Stimulated activated naive CD8-positive, alpha-beta T cell treated with anti-CD3 and anti-CD28 coated beads, Interleukin-15, amount 100 ng/mL, for 72 hours (primary cell): ENCODE data around the gene MAPK11.

Experiments used
- ATAC-seq: fragments of 150-1000 bp; cut with Tn5 transposase; 2 replicates; pipeline ENCODE4 v1.10.0; 2021; ENCODE audit warnings: mild to moderate bottlenecking, moderate library complexity
- DNase-seq, 2 donors: peaks; one replicate each; pipeline ENCODE4 v3.0.0; 2021 to 2022
- H3K27ac Mint-ChIP-seq, 2 donors: one replicate each; pipeline ENCODE4 v1.8.0; 2022; ENCODE audit warnings: mild to moderate bottlenecking in 2 of 2, mixed read lengths in 2 of 2, moderate library complexity in 2 of 2
- H3K27me3 Mint-ChIP-seq: one replicate; pipeline ENCODE4 v1.8.0; 2022; ENCODE audit warnings: mixed read lengths
- H3K4me1 Mint-ChIP-seq: one replicate; pipeline ENCODE4 v1.8.0; 2022; ENCODE audit warnings: mild to moderate bottlenecking, mixed read lengths
- H3K4me3 Mint-ChIP-seq, 2 donors: one replicate each; pipeline ENCODE4 v1.8.0; 2022; ENCODE audit warnings: mild to moderate bottlenecking in 2 of 2, mixed read lengths in 2 of 2, moderate library complexity in 1 of 2
- H3K9me3 Mint-ChIP-seq, 2 donors: one replicate each; pipeline ENCODE4 v1.8.0; 2022; ENCODE audit warnings: mixed read lengths in 2 of 2

The MAPK11 gene

DNA sequence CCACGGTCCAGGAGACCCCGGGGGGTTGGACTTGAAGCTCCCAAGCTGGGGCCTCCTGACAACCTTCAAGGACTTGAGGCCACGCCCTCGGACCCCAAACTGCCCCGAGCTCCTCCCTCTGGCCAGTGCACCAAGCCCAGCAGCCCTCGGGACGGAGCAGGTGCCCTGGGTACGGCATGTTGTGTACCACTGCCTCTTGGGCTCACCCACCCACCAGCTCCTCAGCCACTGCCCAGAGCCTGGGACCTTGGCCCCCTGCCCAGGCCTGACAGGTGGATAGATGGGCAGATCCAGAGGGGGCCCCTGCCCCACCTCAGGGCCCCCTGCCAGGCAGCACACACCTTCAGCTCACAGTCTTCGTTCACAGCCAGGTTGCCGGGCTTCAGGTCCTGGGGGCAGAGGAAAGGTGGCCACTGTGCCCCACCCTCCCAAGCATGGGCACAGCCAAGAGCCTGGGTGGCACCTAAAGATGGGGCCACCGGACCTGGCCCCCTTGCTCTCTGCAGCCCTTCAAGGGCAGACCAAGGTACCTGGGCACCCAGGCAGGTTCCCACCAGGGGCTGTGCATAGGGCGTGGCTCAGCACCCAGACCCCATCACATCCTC, 13.8 kb downstream of the MAPK11 start:
- no peak for DNase-seq
- ATAC-seq = no peak
- H3K9me3 Mint-ChIP-seq = no peaks in the 10 kb centered on the region
- H3K27me3 Mint-ChIP-seq = peaks cover 25% of the 10 kb centered on the region
- no peak overlapping the region for H3K27ac Mint-ChIP-seq
- H3K4me1 Mint-ChIP-seq = peaks cover 11% of the 10 kb centered on the region
- H3K4me3 Mint-ChIP-seq = no peak overlapping the region

- DNase-seq = no peak
- no peaks in the 10 kb centered on the region for H3K9me3 Mint-ChIP-seq
- peaks cover 23% of the 10 kb centered on the region for H3K27me3 Mint-ChIP-seq
- ATAC-seq = no peak
- peaks cover 11% of the 10 kb centered on the region for H3K4me1 Mint-ChIP-seq
- H3K27ac Mint-ChIP-seq = no peak overlapping the region
- no peak overlapping the region for H3K4me3 Mint-ChIP-seq
Measured at GRCh38 chr22:50255607-50256006, 14.6 kb downstream of the MAPK11 start.

DNA sequence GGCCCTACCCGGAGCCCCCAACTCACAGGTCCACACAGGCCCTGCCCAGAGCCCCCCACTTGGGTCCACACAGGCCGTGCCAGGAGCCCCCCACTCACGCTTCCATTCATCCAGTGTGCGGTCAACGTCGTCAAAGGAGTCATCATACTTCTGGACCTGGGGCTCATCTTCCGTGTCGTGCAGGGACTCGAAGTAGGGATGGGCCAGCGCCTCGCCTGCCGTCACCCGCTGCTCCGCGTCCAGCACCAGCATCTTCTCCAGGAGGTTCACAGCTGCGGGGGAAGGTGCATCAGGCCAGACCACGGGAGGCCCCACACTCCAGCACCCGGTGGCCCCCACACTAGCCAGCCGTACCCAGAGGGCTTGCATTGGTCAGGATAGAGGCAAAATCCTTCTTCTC, 15.1 kb downstream of the MAPK11 start:
- ATAC-seq (no peak), DNase-seq (no peak)
- Mint-ChIP-seq H3K9me3 (no peaks in the 10 kb centered on the region), H3K27me3 (peaks cover 18% of the 10 kb centered on the region), H3K4me1 (peaks cover 15% of the 10 kb centered on the region), H3K4me3 (no peak overlapping the region), H3K27ac (no peak overlapping the region)

DNA sequence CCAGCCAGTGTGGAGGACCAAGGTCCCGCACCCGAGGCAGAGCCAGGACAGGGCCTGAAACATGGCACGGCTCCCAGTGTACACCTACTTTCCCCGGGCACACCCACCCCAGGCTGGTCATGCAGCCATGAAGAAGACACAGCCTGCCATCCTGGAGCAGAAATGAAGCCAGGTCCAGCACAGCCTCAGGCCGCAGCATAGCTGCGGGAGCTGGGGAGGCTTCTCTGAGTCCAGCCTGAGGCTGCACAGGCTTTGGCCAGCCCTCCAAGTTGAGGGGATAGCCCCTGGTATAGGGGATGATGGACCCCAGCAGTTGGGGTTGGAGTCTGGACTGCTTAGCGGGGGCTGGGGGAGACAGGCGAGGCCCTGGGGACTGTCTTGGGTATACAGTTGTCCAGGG, 16.2 kb downstream of the MAPK11 start:
- Mint-ChIP-seq H3K27me3 (peaks cover 7% of the 10 kb centered on the region), H3K9me3 (no peaks in the 10 kb centered on the region), H3K4me3 (no peak overlapping the region), H3K27ac (no peak overlapping the region), H3K4me1 (peaks cover 24% of the 10 kb centered on the region)
- ATAC-seq (no peak), DNase-seq (no peak)

DNA sequence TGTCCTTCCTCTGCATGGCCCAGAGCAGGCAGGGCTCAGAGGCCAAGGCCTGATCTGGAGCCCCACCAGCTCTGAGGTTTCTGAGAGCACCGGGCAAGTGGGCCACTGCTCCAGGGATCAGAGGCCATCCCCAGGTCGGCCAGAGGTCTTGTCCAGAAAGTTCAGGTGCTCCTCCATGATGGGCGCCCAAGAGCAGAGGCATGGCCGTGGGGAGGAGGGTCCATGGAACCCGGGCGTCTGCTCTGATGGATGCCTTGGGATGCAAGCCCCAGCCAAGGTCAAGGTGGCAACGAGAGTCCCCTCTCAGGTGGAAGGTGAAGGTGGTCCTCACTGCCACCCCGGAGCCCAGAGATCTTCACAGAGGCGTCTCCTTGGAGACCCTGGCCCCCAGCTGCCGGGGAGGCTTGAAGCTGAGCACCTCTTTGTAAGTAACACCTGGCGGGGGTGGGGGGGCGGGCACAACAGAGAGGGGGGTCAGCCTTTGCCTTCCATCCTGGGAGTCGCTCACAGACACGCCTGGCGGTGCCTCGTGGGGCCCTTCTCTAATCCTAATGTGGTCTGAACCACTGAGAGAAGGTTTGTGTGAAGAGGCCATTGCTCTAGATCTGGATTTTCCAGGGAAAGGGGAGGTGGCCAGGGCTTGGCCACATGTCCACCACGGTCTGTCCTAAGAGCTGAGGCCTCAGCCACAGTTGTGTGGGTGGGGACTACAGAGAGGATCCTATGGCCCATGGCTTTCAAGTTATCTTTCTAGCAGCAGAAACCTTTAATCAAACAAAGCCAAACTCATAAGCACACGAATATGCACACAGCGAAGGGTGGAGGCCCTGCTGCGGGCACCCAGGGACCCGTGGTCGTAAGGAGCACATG, 16.9 kb downstream of the MAPK11 start:
- no peak overlapping the region for H3K4me3 Mint-ChIP-seq
- H3K9me3 Mint-ChIP-seq = no peaks in the 10 kb centered on the region
- DNase-seq (no peak), ATAC-seq (no peak)
- peaks cover under 1% of the 10 kb centered on the region for H3K27me3 Mint-ChIP-seq
- no peak overlapping the region for H3K27ac Mint-ChIP-seq
- H3K4me1 Mint-ChIP-seq = peaks cover 24% of the 10 kb centered on the region

DNA sequence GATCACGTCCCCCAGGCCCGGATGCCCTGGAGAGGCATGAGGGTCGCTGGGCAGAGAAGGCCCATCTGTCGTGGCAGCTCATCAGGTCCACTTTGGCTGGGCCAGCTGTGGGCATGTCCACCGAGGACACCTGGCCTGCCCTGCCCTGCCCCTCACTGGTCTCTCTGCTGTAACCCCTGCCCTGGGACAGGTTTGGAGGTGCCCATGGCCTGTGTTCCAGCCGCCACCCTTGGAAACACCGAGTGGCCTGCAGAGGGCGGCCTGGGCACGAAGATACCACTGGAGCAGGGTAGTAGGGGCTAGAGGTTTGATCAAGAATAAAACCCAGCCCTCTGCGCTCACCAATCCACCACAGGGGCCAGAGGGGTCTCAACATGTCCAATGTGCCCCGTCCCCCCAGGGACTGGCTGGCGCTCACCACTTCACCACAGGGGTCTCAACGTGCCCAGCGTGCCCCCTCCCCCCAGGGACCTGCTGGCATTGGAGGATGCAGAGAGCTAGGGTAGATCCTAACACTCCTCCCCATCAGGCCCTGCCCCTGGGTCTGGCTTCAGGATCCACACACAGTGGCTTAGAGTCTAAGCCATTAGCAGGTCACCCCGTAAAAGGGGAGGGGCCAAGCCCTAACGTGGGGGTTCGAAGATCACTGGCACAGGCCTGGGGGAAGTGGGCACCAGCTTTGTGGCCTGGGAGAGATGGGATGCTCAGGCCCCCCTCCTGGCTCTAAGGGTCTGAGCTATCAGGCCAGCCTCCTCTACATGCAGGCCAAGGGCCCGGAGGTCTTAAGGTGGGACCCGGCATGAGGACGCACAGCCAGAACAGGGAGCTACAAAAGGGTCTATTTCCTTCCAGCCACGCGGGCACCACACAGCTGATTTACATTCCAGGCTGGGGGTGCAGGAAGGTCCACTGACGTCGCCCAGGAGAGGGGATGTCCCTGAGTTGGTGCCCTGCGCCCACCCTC, 17.8 kb downstream of the MAPK11 start:
- Mint-ChIP-seq H3K4me3 (peak overlapping the region; percentile 65 to 88), H3K4me1 (peaks cover 31% of the 10 kb centered on the region), H3K9me3 (no peaks in the 10 kb centered on the region), H3K27me3 (no peaks in the 10 kb centered on the region), H3K27ac (no peak overlapping the region)
- peak; percentile 79 for ATAC-seq
- peak; percentile 73 to 81 for DNase-seq

- no peak for DNase-seq
- H3K4me1 Mint-ChIP-seq = peaks cover 39% of the 10 kb centered on the region
Measured at GRCh38 chr22:50251477-50252081, 18.6 kb downstream of the MAPK11 start.

DNA sequence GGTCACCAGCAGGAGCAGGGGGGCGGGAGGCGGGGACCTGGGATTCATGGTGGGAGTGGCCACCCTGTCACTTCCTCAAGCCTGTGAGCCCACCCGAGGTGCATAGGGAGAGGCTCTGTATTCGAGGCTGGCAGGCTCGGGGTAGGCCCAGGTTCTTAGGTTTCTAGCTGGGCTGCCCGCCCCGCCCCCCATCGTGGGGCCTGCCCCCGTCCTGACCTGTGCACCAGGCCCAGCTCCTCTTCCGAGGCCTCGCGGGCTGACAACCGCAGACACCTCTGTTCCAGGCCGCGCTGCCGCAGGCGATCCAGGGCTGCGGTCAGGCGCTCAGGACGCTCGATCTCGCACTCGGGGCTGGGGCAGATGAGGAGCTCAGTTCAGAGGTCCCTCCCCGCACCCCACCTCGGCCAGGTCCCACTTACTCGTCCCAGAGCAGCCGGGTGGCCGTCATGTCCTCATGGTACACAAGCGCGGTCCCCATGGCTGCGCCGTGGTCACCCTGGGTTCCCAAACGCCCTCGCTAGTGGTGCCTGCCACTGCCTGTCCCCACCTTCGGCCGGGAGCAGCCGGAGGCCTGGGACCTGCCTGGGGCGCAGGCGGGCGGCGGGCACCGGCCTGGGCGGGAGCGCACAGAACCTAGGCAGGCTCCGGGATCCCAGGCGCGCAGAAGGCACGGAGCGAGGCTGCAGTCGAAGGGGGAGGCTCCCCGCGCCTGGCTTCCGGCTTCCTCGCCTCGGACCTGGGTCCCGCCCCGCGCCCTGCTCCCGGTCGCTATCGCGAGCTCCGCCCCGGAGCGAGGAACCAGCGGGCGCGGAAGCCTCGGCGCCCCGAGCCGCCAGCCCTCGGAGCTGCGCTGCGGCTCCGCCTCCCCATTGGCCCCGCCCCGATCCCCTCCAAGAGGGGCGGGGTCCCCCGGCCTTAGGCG, 19.4 kb downstream of the MAPK11 start, which contains the start of gene HDAC10:
HDAC10 (minus strand) TSS at position 711 of the 922 bp plus-strand sequence; CDS start at position 478, 233 bp downstream.
- Mint-ChIP-seq H3K4me3 (peak within 1 kb of the TSS; percentile 84 to 88), H3K27ac (peak within 1 kb of the TSS; percentile 61 to 92), H3K27me3 (no peaks in the 10 kb centered on the region), H3K4me1 (peaks cover 47% of the 10 kb centered on the region), H3K9me3 (no peaks in the 10 kb centered on the region)
- DNase-seq = peak; percentile 81 to 85
- peak; percentile 84 for ATAC-seq

More at GRCh38 chr22:50251477-50252081, 18.6 kb downstream of the MAPK11 start:
- ATAC-seq = peak; percentile 19
- no peaks in the 10 kb centered on the region for H3K9me3 Mint-ChIP-seq
- no peak overlapping the region for H3K27ac Mint-ChIP-seq
- no peaks in the 10 kb centered on the region for H3K27me3 Mint-ChIP-seq
- peak overlapping the region; percentile 65 to 88 for H3K4me3 Mint-ChIP-seq

GRCh38 chr22:50250249-50250554, 20.0 kb downstream of the MAPK11 start:
- H3K27ac Mint-ChIP-seq = peak overlapping the region in 1 of 2 donors; percentile 92
- H3K9me3 Mint-ChIP-seq = no peaks in the 10 kb centered on the region
- DNase-seq (no peak), ATAC-seq (no peak)
- H3K27me3 Mint-ChIP-seq = no peaks in the 10 kb centered on the region
- H3K4me1 Mint-ChIP-seq = peaks cover 51% of the 10 kb centered on the region
- peak overlapping the region; percentile 84 to 88 for H3K4me3 Mint-ChIP-seq

DNA sequence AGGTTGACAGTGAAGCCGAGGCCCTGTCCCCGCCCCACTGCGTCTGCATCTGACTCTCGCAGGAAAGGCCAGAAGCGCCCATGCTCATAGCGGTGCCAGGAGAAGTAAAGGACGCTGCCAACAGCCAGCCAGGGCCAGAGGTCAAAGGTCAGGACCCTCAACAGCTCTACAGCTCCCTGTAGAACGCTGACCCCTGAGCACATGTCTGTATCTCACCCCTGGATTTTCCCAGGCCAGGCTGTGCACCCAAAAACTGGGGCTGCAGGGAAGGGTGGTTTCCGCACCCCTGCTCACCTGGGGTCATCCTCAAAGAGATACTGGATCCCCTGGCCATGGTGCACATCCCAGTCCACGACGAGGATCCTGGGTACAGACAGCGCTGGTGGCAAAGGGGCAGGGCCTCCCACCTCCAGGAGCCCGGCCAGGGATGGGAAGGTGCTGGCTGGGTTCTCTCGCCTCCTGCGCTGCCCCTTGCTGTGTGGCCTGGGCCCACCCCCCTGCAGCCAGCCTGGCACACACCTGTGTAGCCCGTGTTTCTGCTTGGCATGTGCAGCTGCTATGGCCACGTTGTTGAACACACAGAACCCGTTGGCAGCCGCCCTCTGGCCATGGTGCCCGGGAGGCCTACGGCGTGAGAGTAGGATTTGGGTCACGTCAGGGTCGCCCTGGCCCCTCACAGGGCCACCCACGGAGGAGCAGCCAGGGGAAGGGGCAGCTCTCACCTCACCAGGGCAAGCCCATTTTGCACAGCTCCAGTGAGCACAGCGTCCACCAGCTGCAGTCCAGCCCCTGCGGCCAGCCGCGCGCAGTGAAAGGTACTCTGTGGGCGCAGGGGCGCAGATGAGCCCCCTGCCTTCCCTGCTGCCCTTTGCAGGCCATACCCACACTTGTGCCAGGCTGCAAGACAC, 20.6 kb downstream of the MAPK11 start:
- DNase-seq (no peak), ATAC-seq (no peak)
- Mint-ChIP-seq H3K4me1 (peaks cover 57% of the 10 kb centered on the region), H3K27ac (peak overlapping the region in 1 of 2 donors; percentile 92), H3K9me3 (no peaks in the 10 kb centered on the region), H3K4me3 (peak overlapping the region; percentile 84 to 88), H3K27me3 (no peaks in the 10 kb centered on the region)

GRCh38 chr22:50248196-50249081, 21.7 kb downstream of the MAPK11 start:
- H3K9me3 Mint-ChIP-seq = no peaks in the 10 kb centered on the region
- H3K27me3 Mint-ChIP-seq = no peaks in the 10 kb centered on the region
- no peak overlapping the region for H3K27ac Mint-ChIP-seq
- DNase-seq (no peak), ATAC-seq (no peak)
- H3K4me3 Mint-ChIP-seq = no peak overlapping the region
- peaks cover 64% of the 10 kb centered on the region for H3K4me1 Mint-ChIP-seq

DNA sequence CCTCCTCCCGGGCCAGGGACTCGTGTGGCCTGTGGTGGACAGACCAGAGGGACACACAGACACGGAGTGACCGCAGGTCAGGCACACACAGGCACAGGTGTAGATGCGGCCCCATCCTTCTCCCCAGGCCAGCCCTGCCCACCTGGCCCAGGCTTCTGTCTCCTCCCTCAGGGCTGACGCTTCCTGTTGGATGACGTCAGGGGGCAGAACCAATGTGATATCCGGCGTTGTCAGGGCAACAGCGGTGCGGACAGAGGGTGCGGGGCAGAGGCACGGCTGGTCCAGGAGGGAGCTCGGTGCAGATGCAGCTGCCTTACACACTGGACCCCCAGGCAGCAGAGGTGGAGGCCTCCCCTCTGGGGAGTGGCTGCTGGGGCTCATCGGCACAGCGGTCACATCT, 22.4 kb downstream of the MAPK11 start:
- no peaks in the 10 kb centered on the region for H3K9me3 Mint-ChIP-seq
- peak in 1 of 2 donors; percentile 38 for DNase-seq
- no peak for ATAC-seq
- peak overlapping the region in 1 of 2 donors; percentile 59 for H3K4me3 Mint-ChIP-seq
- peaks cover 70% of the 10 kb centered on the region for H3K4me1 Mint-ChIP-seq
- H3K27ac Mint-ChIP-seq = peak overlapping the region in 1 of 2 donors; percentile 16
- no peaks in the 10 kb centered on the region for H3K27me3 Mint-ChIP-seq
